PFSK-1 (cell line): ENCODE results near the gene MYH15.

Source experiments
- POLR2AphosphoS5 ChIP-seq: IDR thresholded peaks from 2 replicates; pipeline ENCODE4 v1.6.1; 2012; ENCODE audit warnings: low read depth, mild to moderate bottlenecking, control low read depth, low read length, moderate library complexity
- SIN3A ChIP-seq: IDR thresholded peaks from 2 replicates; pipeline ENCODE4 v1.6.1; 2012; ENCODE audit warnings: mild to moderate bottlenecking, low read length, moderate library complexity, borderline replicate concordance; ENCODE audit not compliant: insufficient read depth

DNA sequence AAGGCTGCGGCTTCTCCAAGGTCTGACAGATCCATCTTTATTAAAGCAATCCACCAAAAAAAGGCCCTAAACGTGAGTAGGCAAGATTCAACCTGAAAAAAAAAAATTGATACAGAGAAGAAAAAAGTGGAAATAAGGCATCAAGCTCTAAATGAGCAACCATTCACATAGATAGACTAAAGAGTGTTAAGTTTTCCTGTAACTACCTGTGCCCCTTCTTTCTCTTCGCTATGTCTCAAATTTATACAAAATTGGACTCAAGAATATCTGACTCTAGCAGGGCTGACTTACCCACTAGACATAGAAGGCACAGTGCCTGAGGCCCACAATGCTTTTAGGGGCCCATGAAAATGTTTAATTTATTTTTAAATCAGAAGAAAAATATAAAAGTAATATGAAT is at the start of gene MYH15:
- TF ChIP-seq POLR2AphosphoS5 (no peak), SIN3A (no peak)
